Mesenchymal stem cell (in vitro differentiated cells and primary cell): ENCODE results near the gene KIAA1614.

Source experiments
- DNase-seq: peaks from one replicate; pipeline ENCODE4 v3.0.0-alpha.2; 2013
- H2AFZ ChIP-seq: one replicate; pipeline ENCODE4 v1.6.1; 2013; ENCODE audit warnings: low read depth, mild to moderate bottlenecking, control low read depth, inconsistent platforms, low read length, moderate library complexity
- H2AK5ac ChIP-seq: 2 replicates; pipeline ENCODE4 v1.6.1; 2013; ENCODE audit warnings: low read length, moderate library complexity, mild to moderate bottlenecking, inconsistent platforms; ENCODE audit not compliant: severe bottlenecking
- H2BK120ac ChIP-seq: one replicate; pipeline ENCODE4 v1.6.1; 2013; ENCODE audit warnings: low read depth, mild to moderate bottlenecking, inconsistent platforms, low read length, moderate library complexity
- H2BK12ac ChIP-seq, 2 experiments: one replicate each; pipeline ENCODE4 v1.6.1; 2013; ENCODE audit warnings: inconsistent platforms in 2 of 2, low read length in 2 of 2, mild to moderate bottlenecking in 2 of 2, moderate library complexity in 2 of 2, control low read depth in 1 of 2
- H2BK15ac ChIP-seq: one replicate; pipeline ENCODE4 v1.6.1; 2013; ENCODE audit warnings: mild to moderate bottlenecking, low read depth, inconsistent platforms; ENCODE audit not compliant: poor library complexity, severe bottlenecking
- H2BK5ac ChIP-seq: 2 replicates; pipeline ENCODE4 v1.6.1; 2013; ENCODE audit warnings: low read depth, mild to moderate bottlenecking, low read length, control low read depth, inconsistent platforms; ENCODE audit not compliant: poor library complexity, severe bottlenecking
- H3K14ac ChIP-seq, 2 experiments: one replicate each; pipeline ENCODE4 v1.6.1; 2013; ENCODE audit warnings: inconsistent platforms in 2 of 2, low read length in 2 of 2, control low read depth in 1 of 2, mild to moderate bottlenecking in 1 of 2, moderate library complexity in 1 of 2
- H3K18ac ChIP-seq, 2 experiments: one replicate each; pipeline ENCODE4 v1.6.1; 2013; ENCODE audit warnings: inconsistent platforms in 2 of 2, low read length in 2 of 2, control low read depth in 1 of 2, low read depth in 1 of 2, mild to moderate bottlenecking in 1 of 2
- H3K23ac ChIP-seq, 2 experiments: one replicate each; pipeline ENCODE4 v1.6.1; 2013; ENCODE audit warnings: inconsistent platforms in 2 of 2, low read length in 2 of 2, mild to moderate bottlenecking in 2 of 2, moderate library complexity in 2 of 2, control low read depth in 1 of 2
- H3K27ac ChIP-seq: 2 replicates; pipeline ENCODE4 v1.5.1; 2013; ENCODE audit warnings: mild to moderate bottlenecking, moderate library complexity, low read length, control low read depth, inconsistent platforms; ENCODE audit not compliant: poor library complexity, severe bottlenecking
- H3K27me3 ChIP-seq, 2 experiments: 2 replicates each; pipeline versions ENCODE4 v1.6.1 to v1.7.0; 2013; ENCODE audit warnings: low read length in 2 of 2, mild to moderate bottlenecking in 2 of 2, moderate library complexity in 2 of 2, control low read depth in 1 of 2, inconsistent platforms in 1 of 2; ENCODE audit not compliant: control insufficient read depth in 1 of 2, insufficient read depth in 1 of 2
- H3K36me3 ChIP-seq, 2 experiments: 2 replicates each; pipeline versions ENCODE4 v1.6.1 to v1.7.0; 2013; ENCODE audit warnings: low read length in 2 of 2, control low read depth in 1 of 2, inconsistent platforms in 1 of 2, low read depth in 1 of 2, mild to moderate bottlenecking in 1 of 2; ENCODE audit not compliant: insufficient read depth in 2 of 2, control insufficient read depth in 1 of 2
- H3K4ac ChIP-seq, 2 experiments: one replicate each; pipeline ENCODE4 v1.6.1; 2013; ENCODE audit warnings: inconsistent platforms in 2 of 2, low read length in 2 of 2, mild to moderate bottlenecking in 2 of 2, moderate library complexity in 2 of 2, control low read depth in 1 of 2, low read depth in 1 of 2
- H3K4me1 ChIP-seq: 2 replicates; pipeline ENCODE4 v1.6.1; 2013; ENCODE audit warnings: low read depth, low read length, control low read depth; ENCODE audit not compliant: control insufficient read depth, insufficient read depth
- H3K4me2 ChIP-seq: 2 replicates; pipeline ENCODE4 v1.6.1; 2013; ENCODE audit warnings: low read length, mild to moderate bottlenecking, inconsistent platforms; ENCODE audit not compliant: poor library complexity, severe bottlenecking
- H3K4me3 ChIP-seq, 2 experiments: 2 replicates each; pipeline versions ENCODE4 v1.5.1 to v1.7.0; 2013; ENCODE audit warnings: low read length in 2 of 2, mild to moderate bottlenecking in 2 of 2, control low read depth in 1 of 2, low read depth in 1 of 2; ENCODE audit not compliant: insufficient read depth in 1 of 2
- H3K79me1 ChIP-seq: replicated peaks from 2 replicates; pipeline ENCODE4 v1.6.1; 2013; ENCODE audit warnings: mild to moderate bottlenecking, control low read depth, low read length, inconsistent platforms; ENCODE audit not compliant: poor library complexity, severe bottlenecking
- H3K9ac ChIP-seq: 2 replicates; pipeline ENCODE4 v1.7.0; 2013; ENCODE audit warnings: mild to moderate bottlenecking, low read length, moderate library complexity
- H3K9me3 ChIP-seq: 2 replicates; pipeline ENCODE4 v1.7.0; 2013; ENCODE audit warnings: mild to moderate bottlenecking, low read length; ENCODE audit not compliant: control insufficient read depth
- H4K8ac ChIP-seq: one replicate; pipeline ENCODE4 v1.6.1; 2013; ENCODE audit warnings: inconsistent platforms, mild to moderate bottlenecking, low read length, moderate library complexity
- H4K91ac ChIP-seq: one replicate; pipeline ENCODE4 v1.6.1; 2013; ENCODE audit warnings: mild to moderate bottlenecking, low read length, inconsistent platforms
- WGBS: methylation state at CpG from one replicate; pipeline ENCODE4 v1.1.7; 2013; ENCODE audit warnings: mixed read lengths; 5-methylcytosine and 5-hydroxymethylcytosine counted together

Gene KIAA1614

GRCh38 chr1:180937012-180937372 lies 24.3 kb downstream of the KIAA1614 start:
- Histone ChIP-seq H3K36me3 (peaks cover 22 to 29% of the 10 kb centered on the region in 2 experiments), H4K91ac (no peak overlapping the region), H3K79me1 (no peaks in the 10 kb centered on the region), H3K4me2 (no peak overlapping the region), H2BK12ac (no peak overlapping the region), H2BK5ac (no peak overlapping the region), H3K9me3 (no peaks in the 10 kb centered on the region), H3K14ac (no peak overlapping the region), H3K4ac (no peak overlapping the region), H3K4me1 (peaks cover 5% of the 10 kb centered on the region), H2BK15ac (no peak overlapping the region), H3K18ac (no peak overlapping the region), H3K9ac (no peak overlapping the region), H3K4me3 (no peak overlapping the region), H2AK5ac (no peak overlapping the region), H3K27me3 (no peaks in the 10 kb centered on the region), H3K27ac (no peak overlapping the region), H2AFZ (no peak overlapping the region), H2BK120ac (no peak overlapping the region), H3K23ac (no peak overlapping the region), H4K8ac (no peak overlapping the region)
- 59% methylated on average over 1 of the region's 1 CpG for WGBS
- DNase-seq: no peak

GRCh38 chr1:180937624-180938225 lies 25.0 kb downstream of the KIAA1614 start:
- H2BK15ac ChIP-seq: no peak overlapping the region
- no peak overlapping the region for H3K4ac ChIP-seq
- no peak overlapping the region for H2BK12ac ChIP-seq
- 81% methylated on average over 9 of the region's 9 CpGs for WGBS
- no peak overlapping the region for H3K27ac ChIP-seq
- H3K4me3 ChIP-seq: no peak overlapping the region
- no peak overlapping the region for H3K18ac ChIP-seq
- H3K9me3 ChIP-seq: no peaks in the 10 kb centered on the region
- H3K4me2 ChIP-seq: no peak overlapping the region
- no peak overlapping the region for H3K9ac ChIP-seq
- H2AK5ac ChIP-seq: no peak overlapping the region
- H3K4me1 ChIP-seq: peaks cover 5% of the 10 kb centered on the region
- no peaks in the 10 kb centered on the region for H3K27me3 ChIP-seq
- H4K91ac ChIP-seq: no peak overlapping the region
- no peak for DNase-seq
- H3K23ac ChIP-seq: no peak overlapping the region
- no peak overlapping the region for H2BK5ac ChIP-seq
- H2BK120ac ChIP-seq: no peak overlapping the region
- no peak overlapping the region for H4K8ac ChIP-seq
- no peaks in the 10 kb centered on the region for H3K79me1 ChIP-seq
- H2AFZ ChIP-seq: no peak overlapping the region
- H3K36me3 ChIP-seq: peaks cover 29 to 32% of the 10 kb centered on the region in 2 experiments
- H3K14ac ChIP-seq: no peak overlapping the region

DNA sequence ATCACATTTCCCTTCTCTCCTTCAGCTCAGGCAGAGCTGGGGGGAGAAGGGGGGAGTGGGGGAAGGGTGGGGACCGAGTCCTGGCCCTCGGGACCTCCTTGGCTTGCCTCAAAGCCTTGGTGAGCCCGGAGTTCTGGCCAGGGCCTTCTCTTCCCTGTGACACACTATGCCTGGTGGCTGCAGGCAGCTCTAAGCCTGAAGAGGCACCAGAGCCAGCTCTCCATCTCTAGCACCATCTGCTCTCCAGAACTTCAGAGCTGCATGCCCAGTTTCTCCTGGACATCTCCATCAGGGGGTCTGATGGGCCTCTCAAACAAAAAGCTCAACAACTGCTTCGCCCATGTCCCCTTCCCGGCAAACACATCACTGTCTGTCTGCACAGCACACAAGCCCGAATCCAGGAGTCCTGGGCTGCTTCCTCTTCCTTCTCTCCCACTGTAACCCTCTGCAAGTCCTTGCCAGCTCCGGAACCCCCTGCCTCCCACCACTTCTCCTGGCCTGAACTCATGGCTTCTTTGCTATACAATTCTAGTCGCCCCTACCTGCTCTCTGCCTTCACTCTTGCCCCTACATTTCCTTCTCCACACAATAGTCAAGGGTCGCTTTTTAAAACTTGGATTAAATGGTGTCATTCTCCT lies 26.5 kb downstream of the KIAA1614 start:
- Histone ChIP-seq H3K27ac (no peak overlapping the region), H3K79me1 (no peaks in the 10 kb centered on the region), H3K4me2 (no peak overlapping the region), H2BK5ac (no peak overlapping the region), H3K18ac (no peak overlapping the region), H3K14ac (no peak overlapping the region), H3K9me3 (no peaks in the 10 kb centered on the region), H4K91ac (no peak overlapping the region), H3K4me3 (no peak overlapping the region), H3K9ac (no peak overlapping the region), H2AK5ac (no peak overlapping the region), H3K23ac (no peak overlapping the region), H3K4me1 (peaks cover 5% of the 10 kb centered on the region), H2BK12ac (no peak overlapping the region), H3K4ac (no peak overlapping the region), H2BK15ac (no peak overlapping the region), H2BK120ac (no peak overlapping the region), H4K8ac (no peak overlapping the region), H3K36me3 (peaks cover 32 to 33% of the 10 kb centered on the region in 2 experiments), H2AFZ (no peak overlapping the region), H3K27me3 (no peaks in the 10 kb centered on the region)
- WGBS: 87% methylated on average over 9 of the region's 9 CpGs
- DNase-seq: no peak

- Histone ChIP-seq H3K36me3 (peaks cover 37% of the 10 kb centered on the region in 2 experiments), H2BK120ac (no peak overlapping the region), H3K4me1 (peaks cover 5% of the 10 kb centered on the region), H4K91ac (no peak overlapping the region), H3K27me3 (no peaks in the 10 kb centered on the region), H3K18ac (no peak overlapping the region), H3K4ac (no peak overlapping the region), H2BK15ac (no peak overlapping the region), H3K23ac (no peak overlapping the region), H3K4me3 (no peak overlapping the region), H2BK5ac (no peak overlapping the region), H3K9me3 (no peaks in the 10 kb centered on the region), H2AK5ac (no peak overlapping the region), H3K14ac (no peak overlapping the region), H3K9ac (no peak overlapping the region), H3K79me1 (no peaks in the 10 kb centered on the region), H2BK12ac (no peak overlapping the region), H4K8ac (no peak overlapping the region), H2AFZ (no peak overlapping the region), H3K4me2 (no peak overlapping the region), H3K27ac (no peak overlapping the region)
- WGBS: 96% methylated on average over 3 of the region's 3 CpGs
- DNase-seq: no peak
Measured at GRCh38 chr1:180939711-180940103, 27.0 kb downstream of the KIAA1614 start.
